Measurements from ENCODE around the gene FGD6. TPM values are rescaled to one million over a fixed set of nuclear protein-coding genes. Genes with fewer than 3 reads are reported as not detected.

The FGD6 gene
- total RNA-seq, 1 experiment from 2014 or later, result 23.5 TPM

DNA sequence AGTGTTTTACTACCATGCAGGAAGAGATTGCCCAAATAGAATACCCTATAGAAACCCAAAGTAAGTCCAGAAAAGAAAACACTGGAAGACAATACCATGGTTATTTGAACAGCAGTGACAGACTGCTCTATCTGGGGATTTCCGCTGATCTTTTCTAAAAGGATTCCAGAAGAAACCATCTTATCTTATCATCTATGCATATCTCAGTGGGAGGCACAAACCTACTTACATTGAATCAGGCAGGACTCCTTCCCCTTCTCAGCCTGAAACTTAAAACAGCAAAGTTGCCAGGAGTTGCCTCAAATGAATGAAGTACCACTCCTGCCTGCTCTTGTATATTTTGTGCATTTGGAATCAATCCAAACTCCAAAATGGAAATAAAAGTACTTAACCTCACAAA lies 87.2 kb downstream of the FGD6 start:
- ChIA-PET CTCF (no interaction called here), POLR2A (no interaction called here)
- Mint-ChIP-seq H3K4me1 (ENCODE audit: low read depth, unreplicated experiment) (peaks cover 23% of the 10 kb centered on the region), H3K36me3 (ENCODE audit: insufficient read depth, unreplicated experiment) (peaks cover 33% of the 10 kb centered on the region), H3K27me3 (ENCODE audit: insufficient read depth, unreplicated experiment) (no peaks in the 10 kb centered on the region), H3K9me3 (ENCODE audit: unreplicated experiment) (no peaks in the 10 kb centered on the region), H3K4me3 (ENCODE audit: unreplicated experiment) (no peak overlapping the region), H3K27ac (ENCODE audit: unreplicated experiment) (peak overlapping the region; percentile 8)
- peak in 1 of 2 experiments; percentile 43 for DNase-seq
- intact Hi-C loops (cut with micrococcal nuclease; ENCODE audit: unreplicated experiment), result loop anchor here (2.0 kb wide), 1 partner anchor 33 kb away; no protein-coding TSS in a partner anchor
- no peaks in the 10 kb centered on the region; the same call in 1 of the 2 replicates for H3K36me3 ChIP-seq (ENCODE audit: control insufficient read depth, insufficient read depth, low read length)
- H3K4me1 ChIP-seq, result peaks cover 29% of the 10 kb centered on the region
- H3K9me3 ChIP-seq, result no peaks in the 10 kb centered on the region
- TF ChIP-seq, protein P1, sequence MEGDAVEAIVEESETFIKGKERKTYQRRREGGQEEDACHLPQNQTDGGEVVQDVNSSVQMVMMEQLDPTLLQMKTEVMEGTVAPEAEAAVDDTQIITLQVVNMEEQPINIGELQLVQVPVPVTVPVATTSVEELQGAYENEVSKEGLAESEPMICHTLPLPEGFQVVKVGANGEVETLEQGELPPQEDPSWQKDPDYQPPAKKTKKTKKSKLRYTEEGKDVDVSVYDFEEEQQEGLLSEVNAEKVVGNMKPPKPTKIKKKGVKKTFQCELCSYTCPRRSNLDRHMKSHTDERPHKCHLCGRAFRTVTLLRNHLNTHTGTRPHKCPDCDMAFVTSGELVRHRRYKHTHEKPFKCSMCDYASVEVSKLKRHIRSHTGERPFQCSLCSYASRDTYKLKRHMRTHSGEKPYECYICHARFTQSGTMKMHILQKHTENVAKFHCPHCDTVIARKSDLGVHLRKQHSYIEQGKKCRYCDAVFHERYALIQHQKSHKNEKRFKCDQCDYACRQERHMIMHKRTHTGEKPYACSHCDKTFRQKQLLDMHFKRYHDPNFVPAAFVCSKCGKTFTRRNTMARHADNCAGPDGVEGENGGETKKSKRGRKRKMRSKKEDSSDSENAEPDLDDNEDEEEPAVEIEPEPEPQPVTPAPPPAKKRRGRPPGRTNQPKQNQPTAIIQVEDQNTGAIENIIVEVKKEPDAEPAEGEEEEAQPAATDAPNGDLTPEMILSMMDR (IDR thresholded peaks at IDR 0.05; ENCODE audit: insufficient read depth in 1 of 2, low read depth in 1 of 2, low read length in 1 of 2, severe bottlenecking in 1 of 2, unreplicated experiment in 1 of 2), result no peak
- no TSS peak for BruUV-seq (replicated peaks)
- no peaks in the 10 kb centered on the region for H3K27me3 ChIP-seq (replicated peaks; ENCODE audit: control insufficient read depth, insufficient read depth, low read length)
- no peak overlapping the region for H3K4me3 ChIP-seq (ENCODE audit: low read depth, low read length)

DNA sequence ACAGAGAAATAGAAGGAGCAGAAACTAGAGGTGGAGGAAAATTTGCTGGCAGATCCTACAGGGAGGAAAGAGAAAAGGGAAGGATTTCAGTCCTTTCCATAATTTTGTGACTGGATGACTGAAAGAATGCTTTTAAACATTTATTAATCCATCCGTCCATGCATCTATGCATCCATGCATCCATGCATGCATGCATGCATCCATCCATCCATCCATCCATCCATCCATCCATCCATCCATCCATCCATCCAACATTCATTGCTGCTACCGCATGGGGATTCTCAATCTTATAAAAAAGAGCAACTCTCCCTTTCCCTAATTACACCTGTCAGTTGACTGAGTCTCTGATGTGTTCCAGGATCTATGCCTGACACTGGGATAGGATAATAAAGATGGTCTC lies 88.2 kb downstream of the FGD6 start:
- H3K9me3 Mint-ChIP-seq (ENCODE audit: unreplicated experiment), result no peaks in the 10 kb centered on the region
- H3K36me3 Mint-ChIP-seq (ENCODE audit: insufficient read depth, unreplicated experiment), result peaks cover 29% of the 10 kb centered on the region
- ChIA-PET CTCF (no interaction called here), POLR2A (no interaction called here)
- Histone ChIP-seq H3K9me3 (no peaks in the 10 kb centered on the region), H3K27me3 (replicated peaks; ENCODE audit: control insufficient read depth, insufficient read depth, low read length) (no peaks in the 10 kb centered on the region), H3K4me3 (ENCODE audit: low read depth, low read length) (no peak overlapping the region), H3K4me1 (peaks cover 29% of the 10 kb centered on the region), H3K36me3 (ENCODE audit: control insufficient read depth, insufficient read depth, low read length) (peaks cover 3% of the 10 kb centered on the region)
- no TSS peak for BruUV-seq (replicated peaks)
- intact Hi-C loops (cut with micrococcal nuclease; ENCODE audit: unreplicated experiment), result no loop called here
- H3K27me3 Mint-ChIP-seq (ENCODE audit: insufficient read depth, unreplicated experiment), result no peaks in the 10 kb centered on the region
- H3K4me1 Mint-ChIP-seq (ENCODE audit: low read depth, unreplicated experiment), result peaks cover 23% of the 10 kb centered on the region
- peak overlapping the region; percentile 8 for H3K27ac Mint-ChIP-seq (ENCODE audit: unreplicated experiment)
- no peak for DNase-seq
- H3K4me3 Mint-ChIP-seq (ENCODE audit: unreplicated experiment), result no peak overlapping the region
- TF ChIP-seq, protein P1 (IDR thresholded peaks at IDR 0.05; ENCODE audit: insufficient read depth in 1 of 2, low read depth in 1 of 2, low read length in 1 of 2, severe bottlenecking in 1 of 2, unreplicated experiment in 1 of 2), result no peak

- peaks cover 46% of the 10 kb centered on the region for H3K36me3 Mint-ChIP-seq (ENCODE audit: insufficient read depth, unreplicated experiment)
- TF ChIP-seq, protein P1 (IDR thresholded peaks at IDR 0.05; ENCODE audit: insufficient read depth in 1 of 2, low read depth in 1 of 2, low read length in 1 of 2, severe bottlenecking in 1 of 2, unreplicated experiment in 1 of 2), result no peak
- H3K9me3 Mint-ChIP-seq (ENCODE audit: unreplicated experiment), result no peaks in the 10 kb centered on the region
Measured at GRCh38 chr12:95126736-95127135, 90.5 kb downstream of the FGD6 start.

More at GRCh38 chr12:95126736-95127135, 90.5 kb downstream of the FGD6 start:
- Mint-ChIP-seq H3K27me3 (ENCODE audit: insufficient read depth, unreplicated experiment) (no peaks in the 10 kb centered on the region), H3K4me3 (ENCODE audit: unreplicated experiment) (no peak overlapping the region), H3K27ac (ENCODE audit: unreplicated experiment) (no peak overlapping the region), H3K4me1 (ENCODE audit: low read depth, unreplicated experiment) (peaks cover 23% of the 10 kb centered on the region)
- Histone ChIP-seq H3K27me3 (replicated peaks; ENCODE audit: control insufficient read depth, insufficient read depth, low read length) (no peaks in the 10 kb centered on the region), H3K9me3 (no peaks in the 10 kb centered on the region), H3K4me1 (peaks cover 29% of the 10 kb centered on the region), H3K36me3 (ENCODE audit: control insufficient read depth, insufficient read depth, low read length) (peaks cover 3% of the 10 kb centered on the region), H3K4me3 (ENCODE audit: low read depth, low read length) (no peak overlapping the region)
- intact Hi-C loops (cut with micrococcal nuclease; ENCODE audit: unreplicated experiment), result no loop called here
- DNase-seq, result no peak
- BruUV-seq (replicated peaks), result no TSS peak
- ChIA-PET POLR2A (interaction anchor here (1.2 kb wide), 1 partner anchor 91 kb away, joined by 5 read pairs; the partner anchor contains the start of genes FGD6 and VEZT), CTCF (no interaction called here)
